K562 (cell line): ENCODE measurements around the gene ORAI3. TPM values are rescaled to one million over a fixed set of nuclear protein-coding genes. Genes with fewer than 3 reads are reported as not detected.

Experiments
- ARHGAP35 ChIP-seq: fragments of 450-650 bp; IDR thresholded peaks from 2 replicates; pipeline ENCODE4 v1.6.1; 2018; ENCODE audit not compliant: partially characterized antibody
- ARID4B ChIP-seq: sonication (generic); formaldehyde crosslinking; IDR thresholded peaks from 2 replicates; pipeline ENCODE4 v1.8.0; 2022; ENCODE audit warnings: mild to moderate bottlenecking, missing genetic modification reagents
- FOXJ2 ChIP-seq: fragments of 200-800 bp; sonication (Bioruptor generic); IDR thresholded peaks from 2 replicates; pipeline ENCODE4 v1.6.1; 2016; ENCODE audit warnings: missing genetic modification characterization, missing compliant biosample characterization
- JUN ChIP-seq, 2 experiments: sonication (generic) in 1 of 2; formaldehyde crosslinking in 1 of 2; IDR thresholded peaks; 2 replicates each; pipeline versions ENCODE4 v1.6.1 to v1.8.0; 2012 to 2022; ENCODE audit warnings: borderline replicate concordance in 2 of 2, mild to moderate bottlenecking in 2 of 2, improper control_type of control experiment in 1 of 2, low read depth in 1 of 2, low read length in 1 of 2, missing genetic modification reagents in 1 of 2
- MAZ ChIP-seq, 2 experiments: fragments of 450-650 bp in 1 of 2; sonication (generic) in 1 of 2; formaldehyde crosslinking; IDR thresholded peaks in 1 of 2; conservative IDR thresholded peaks in 1 of 2; 2 replicates each; pipeline versions ENCODE4 v1.4.0 to v1.5.0; 2020; ENCODE audit warnings: mild to moderate bottlenecking in 1 of 2, missing genetic modification reagents in 1 of 2
- MED1 ChIP-seq: sonication (generic); formaldehyde crosslinking; IDR thresholded peaks from 2 replicates; pipeline ENCODE4 v1.8.1; 2023; ENCODE audit warnings: missing genetic modification reagents, borderline replicate concordance
- PCBP1 ChIP-seq: fragments of 200-400 bp; formaldehyde crosslinking; IDR thresholded peaks from 2 replicates; pipeline ENCODE4 v1.6.1; 2018; ENCODE audit warnings: mild to moderate bottlenecking, low read depth, low read length; ENCODE audit not compliant: poor library complexity, severe bottlenecking
- PURB ChIP-seq: sonication (generic); formaldehyde crosslinking; IDR thresholded peaks from 2 replicates; pipeline ENCODE4 v1.9.0; 2021; ENCODE audit warnings: low read depth, mild to moderate bottlenecking, missing genetic modification reagents
- TAF9B ChIP-seq: fragments of 450-650 bp; IDR thresholded peaks from 2 replicates; pipeline ENCODE4 v1.6.1; 2018; ENCODE audit warnings: mild to moderate bottlenecking; ENCODE audit not compliant: partially characterized antibody
- TAL1 ChIP-seq: fragments of 450-650 bp; IDR thresholded peaks from 2 replicates; pipeline ENCODE4 v1.6.1; 2016; ENCODE audit warnings: mild to moderate bottlenecking
- ZNF668 ChIP-seq: fragments of 250-450 bp; sonication (Bioruptor Pico); IDR thresholded peaks from 2 replicates; pipeline ENCODE4 v1.8.0; 2022; ENCODE audit warnings: mild to moderate bottlenecking, inconsistent platforms
- ZSCAN32 ChIP-seq: fragments of 450-650 bp; formaldehyde crosslinking; IDR thresholded peaks from 2 replicates; pipeline ENCODE4 v1.4.0; 2020; ENCODE audit warnings: mild to moderate bottlenecking, moderate library complexity
- polyA plus RNA-seq, 8 experiments: library from polyadenylated mRNA; depleted of rRNA in 4 of 8; stranded (reverse) in 5 of 8; unstranded in 3 of 8; fragments of >200 nt; fragmentation: Nextera tagmentation in 2 of 8; fragmentation: Illumina TruSeq in 1 of 8; extraction: Ambion mirVana in 2 of 8; extraction: Trizol in 1 of 8; gene quantifications; 2 replicates each; pipeline versions ENCODE4 v1.2.1 to v1.2.3, GENCODE V29; 2011 to 2014; ENCODE audit warnings: inconsistent platforms in 1 of 8, missing spikeins in 1 of 8
- total RNA-seq, 7 experiments: library from RNA; depleted of rRNA in 6 of 7; stranded (reverse); fragments of >200 nt in 6 of 7; fragmentation: Illumina TruSeq in 2 of 7; extraction: Trizol in 2 of 7; gene quantifications; 2 replicates each; pipeline versions ENCODE4 v1.2.1 to v1.2.3, GENCODE V29; 2011 to 2021; ENCODE audit warnings: low replicate concordance in 1 of 7
- TF ChIP-seq, protein P1 (sequence below): sonication (generic); formaldehyde crosslinking; IDR thresholded peaks from 2 replicates; pipeline ENCODE4 v1.8.1; 2023; ENCODE audit warnings: mild to moderate bottlenecking, missing genetic modification reagents
- TF ChIP-seq, protein P2 (sequence below): sonication (generic); formaldehyde crosslinking; IDR thresholded peaks from 2 replicates; pipeline ENCODE4 v1.9.0; 2022; ENCODE audit warnings: mild to moderate bottlenecking, missing genetic modification reagents
- TF ChIP-seq, protein P3 (sequence below): fragments of 450-650 bp; IDR thresholded peaks from 2 replicates; pipeline ENCODE4 v1.6.1; 2018; ENCODE audit not compliant: partially characterized antibody

The ORAI3 gene
- total and polyA plus RNA-seq, 9 of the 15 experiments (the other 6 are each of a cell fraction or from before 2014, with no cell fraction given) = 4.9 to 23.3 (median 14.1) TPM

DNA sequence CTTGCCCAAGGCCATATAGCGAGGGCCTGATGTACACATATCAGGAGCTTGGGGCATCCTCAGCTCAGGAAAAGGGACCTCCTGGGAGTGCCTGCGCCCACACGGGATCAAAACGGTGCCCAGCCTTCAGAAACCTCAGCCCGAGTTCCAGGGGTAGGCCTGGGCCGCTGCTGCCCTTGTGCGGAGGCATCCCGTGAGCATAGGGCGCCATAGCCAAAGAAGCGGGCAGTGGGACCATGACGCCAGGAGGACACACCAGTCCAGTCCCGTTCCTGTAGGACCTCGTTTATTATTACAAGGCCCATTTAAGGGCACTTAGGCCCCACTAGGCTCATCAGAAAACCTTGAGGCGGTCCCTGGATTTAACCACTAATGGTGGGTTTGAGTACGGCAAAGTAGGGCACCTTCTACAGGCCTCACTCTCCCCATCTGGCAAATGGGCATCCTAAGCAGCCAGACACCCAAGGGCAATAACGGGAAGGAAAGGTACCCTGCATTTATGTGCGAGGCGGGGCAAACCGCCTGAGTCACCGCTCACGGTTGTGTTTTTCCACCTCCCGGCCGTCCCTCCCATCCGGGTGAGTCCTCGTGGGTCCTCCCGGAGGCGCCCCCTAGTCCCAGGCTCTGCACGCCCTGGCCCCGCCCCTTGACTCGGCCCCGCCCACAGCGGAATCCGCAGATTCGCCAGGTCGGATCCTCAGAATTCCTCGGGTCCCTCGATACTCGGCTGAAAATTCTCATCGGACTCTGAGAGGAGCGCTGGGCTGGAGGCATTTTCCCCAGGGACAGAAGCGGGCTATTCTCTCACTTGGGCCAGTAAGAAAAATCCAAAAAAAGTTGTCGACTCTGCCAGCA, 8.0 kb downstream of the ORAI3 start (continued):
- TF ChIP-seq, protein P1, sequence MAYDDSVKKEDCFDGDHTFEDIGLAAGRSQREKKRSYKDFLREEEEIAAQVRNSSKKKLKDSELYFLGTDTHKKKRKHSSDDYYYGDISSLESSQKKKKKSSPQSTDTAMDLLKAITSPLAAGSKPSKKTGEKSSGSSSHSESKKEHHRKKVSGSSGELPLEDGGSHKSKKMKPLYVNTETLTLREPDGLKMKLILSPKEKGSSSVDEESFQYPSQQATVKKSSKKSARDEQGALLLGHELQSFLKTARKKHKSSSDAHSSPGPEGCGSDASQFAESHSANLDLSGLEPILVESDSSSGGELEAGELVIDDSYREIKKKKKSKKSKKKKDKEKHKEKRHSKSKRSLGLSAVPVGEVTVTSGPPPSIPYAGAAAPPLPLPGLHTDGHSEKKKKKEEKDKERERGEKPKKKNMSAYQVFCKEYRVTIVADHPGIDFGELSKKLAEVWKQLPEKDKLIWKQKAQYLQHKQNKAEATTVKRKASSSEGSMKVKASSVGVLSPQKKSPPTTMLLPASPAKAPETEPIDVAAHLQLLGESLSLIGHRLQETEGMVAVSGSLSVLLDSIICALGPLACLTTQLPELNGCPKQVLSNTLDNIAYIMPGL (CRISPR knock-in tag) = no peak
- TF ChIP-seq TAL1 (no peak), FOXJ2 (tag) (no peak), ARID4B (CRISPR knock-in tag) (no peak; the same call in 1 of the 2 replicates), JUN (IDR thresholded peaks at IDR 0.05; ENCODE audit: borderline replicate concordance, low read depth, low read length) (no peak; the same call in 1 of the 2 replicates), JUN (CRISPR knock-in tag; IDR thresholded peaks at IDR 0.05; ENCODE audit: borderline replicate concordance) (no peak), PURB (no peak), ZNF668 (no peak), TAF9B (no peak), ZSCAN32 (no peak), MAZ (CRISPR knock-in tag; conservative IDR thresholded peaks at IDR 0.05 in 1 of 2, IDR thresholded peaks at IDR 0.05 in 1 of 2) (no peak), ARHGAP35 (no peak), MED1 (CRISPR knock-in tag) (no peak), PCBP1 (no peak)
- TF ChIP-seq, protein P2, sequence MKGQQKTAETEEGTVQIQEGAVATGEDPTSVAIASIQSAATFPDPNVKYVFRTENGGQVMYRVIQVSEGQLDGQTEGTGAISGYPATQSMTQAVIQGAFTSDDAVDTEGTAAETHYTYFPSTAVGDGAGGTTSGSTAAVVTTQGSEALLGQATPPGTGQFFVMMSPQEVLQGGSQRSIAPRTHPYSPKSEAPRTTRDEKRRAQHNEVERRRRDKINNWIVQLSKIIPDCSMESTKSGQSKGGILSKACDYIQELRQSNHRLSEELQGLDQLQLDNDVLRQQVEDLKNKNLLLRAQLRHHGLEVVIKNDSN (CRISPR knock-in tag) = no peak
- TF ChIP-seq, protein P3, sequence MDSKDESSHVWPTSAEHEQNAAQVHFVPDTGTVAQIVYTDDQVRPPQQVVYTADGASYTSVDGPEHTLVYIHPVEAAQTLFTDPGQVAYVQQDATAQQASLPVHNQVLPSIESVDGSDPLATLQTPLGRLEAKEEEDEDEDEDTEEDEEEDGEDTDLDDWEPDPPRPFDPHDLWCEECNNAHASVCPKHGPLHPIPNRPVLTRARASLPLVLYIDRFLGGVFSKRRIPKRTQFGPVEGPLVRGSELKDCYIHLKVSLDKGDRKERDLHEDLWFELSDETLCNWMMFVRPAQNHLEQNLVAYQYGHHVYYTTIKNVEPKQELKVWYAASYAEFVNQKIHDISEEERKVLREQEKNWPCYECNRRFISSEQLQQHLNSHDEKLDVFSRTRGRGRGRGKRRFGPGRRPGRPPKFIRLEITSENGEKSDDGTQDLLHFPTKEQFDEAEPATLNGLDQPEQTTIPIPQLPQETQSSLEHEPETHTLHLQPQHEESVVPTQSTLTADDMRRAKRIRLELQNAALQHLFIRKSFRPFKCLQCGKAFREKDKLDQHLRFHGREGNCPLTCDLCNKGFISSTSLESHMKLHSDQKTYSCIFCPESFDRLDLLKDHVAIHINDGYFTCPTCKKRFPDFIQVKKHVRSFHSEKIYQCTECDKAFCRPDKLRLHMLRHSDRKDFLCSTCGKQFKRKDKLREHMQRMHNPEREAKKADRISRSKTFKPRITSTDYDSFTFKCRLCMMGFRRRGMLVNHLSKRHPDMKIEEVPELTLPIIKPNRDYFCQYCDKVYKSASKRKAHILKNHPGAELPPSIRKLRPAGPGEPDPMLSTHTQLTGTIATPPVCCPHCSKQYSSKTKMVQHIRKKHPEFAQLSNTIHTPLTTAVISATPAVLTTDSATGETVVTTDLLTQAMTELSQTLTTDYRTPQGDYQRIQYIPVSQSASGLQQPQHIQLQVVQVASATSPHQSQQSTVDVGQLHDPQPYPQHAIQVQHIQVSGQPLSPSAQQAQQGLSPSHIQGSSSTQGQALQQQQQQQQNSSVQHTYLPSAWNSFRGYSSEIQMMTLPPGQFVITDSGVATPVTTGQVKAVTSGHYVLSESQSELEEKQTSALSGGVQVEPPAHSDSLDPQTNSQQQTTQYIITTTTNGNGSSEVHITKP = peak; percentile 52
